Stomach smooth muscle (tissue), 2 donors: ENCODE data around the gene HIF1A.
"Not testable (repeated sequence)": the region's sequence is repeated elsewhere in the genome, so short reads cannot be mapped to it uniquely, and the experiment has no call there.

ENCODE experiments used
- H3K27ac ChIP-seq: one replicate; pipeline ENCODE4 v1.7.0; 2013; ENCODE audit warnings: mild to moderate bottlenecking, low read length, inconsistent platforms
- H3K27me3 ChIP-seq, 2 donors: one replicate each; pipeline ENCODE4 v1.7.0; 2013; ENCODE audit warnings: low read length in 2 of 2; ENCODE audit not compliant: insufficient read depth in 2 of 2, control insufficient read depth in 1 of 2
- H3K36me3 ChIP-seq, 2 donors: one replicate each; pipeline ENCODE4 v1.7.0; 2013; ENCODE audit warnings: low read length in 2 of 2; ENCODE audit not compliant: control insufficient read depth in 2 of 2, insufficient read depth in 2 of 2
- H3K4me1 ChIP-seq: one replicate; pipeline ENCODE4 v1.7.0; 2013; ENCODE audit warnings: low read length; ENCODE audit not compliant: control insufficient read depth, insufficient read depth
- H3K4me3 ChIP-seq, 2 donors: one replicate each; pipeline ENCODE4 v1.7.0; 2013; ENCODE audit warnings: low read length in 2 of 2
- H3K9ac ChIP-seq, 2 donors: one replicate each; pipeline ENCODE4 v1.7.0; 2013; ENCODE audit warnings: low read length in 2 of 2, mild to moderate bottlenecking in 1 of 2
- H3K9me3 ChIP-seq, 2 donors: one replicate each; pipeline ENCODE4 v1.7.0; 2013; ENCODE audit warnings: low read length in 2 of 2; ENCODE audit not compliant: control insufficient read depth in 2 of 2
- donor health status: healthy.
- donor health status: Pancreatic carcinoma.

HIF1A gene

GRCh38 chr14:61656341-61656740, 39.0 kb upstream of the HIF1A start:
- Histone ChIP-seq H3K4me3 (no peak overlapping the region), H3K27me3 (no peaks in the 10 kb centered on the region), H3K9me3 (no peaks in the 10 kb centered on the region), H3K9ac (no peak overlapping the region), H3K4me1 (no peaks in the 10 kb centered on the region), H3K27ac (no peak overlapping the region), H3K36me3 (no peaks in the 10 kb centered on the region)

- H3K27me3 ChIP-seq, H3K36me3 ChIP-seq, H3K4me1 ChIP-seq, H3K9ac ChIP-seq, H3K4me3 ChIP-seq, H3K9me3 ChIP-seq, H3K27ac ChIP-seq: not testable (repeated sequence)
These were observed 37.2 kb upstream of the HIF1A start for GRCh38 chr14:61658111-61658510.

DNA sequence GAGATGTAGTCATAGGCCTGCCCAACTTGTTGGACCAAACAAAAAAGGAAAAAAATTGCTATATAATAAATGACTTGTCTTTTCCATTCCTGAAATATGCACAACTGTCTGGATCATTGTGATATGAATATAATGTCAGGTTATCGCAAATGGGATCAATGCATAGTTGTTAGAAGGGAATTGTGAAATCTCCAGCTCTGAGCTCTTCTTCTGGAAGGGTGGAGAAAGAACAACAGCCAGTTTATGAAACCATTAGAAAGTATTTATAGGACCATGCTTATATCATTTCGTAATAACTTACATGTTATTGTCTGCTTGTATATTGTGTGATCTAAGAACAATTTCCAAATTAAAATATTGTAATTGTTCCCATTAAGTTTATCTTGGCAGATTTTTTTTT, 35.7 kb upstream of the HIF1A start:
- H3K36me3 ChIP-seq = no peaks in the 10 kb centered on the region
- no peaks in the 10 kb centered on the region for H3K27me3 ChIP-seq
- H3K4me3 ChIP-seq = no peak overlapping the region
- H3K4me1 ChIP-seq = no peaks in the 10 kb centered on the region
- no peaks in the 10 kb centered on the region for H3K9me3 ChIP-seq
- no peak overlapping the region for H3K27ac ChIP-seq
- no peak overlapping the region for H3K9ac ChIP-seq

GRCh38 chr14:61661471-61662400, 33.6 kb upstream of the HIF1A start:
- Histone ChIP-seq H3K4me3 (no peak overlapping the region), H3K27ac (no peak overlapping the region), H3K9ac (no peak overlapping the region), H3K4me1 (no peaks in the 10 kb centered on the region), H3K9me3 (no peaks in the 10 kb centered on the region), H3K27me3 (no peaks in the 10 kb centered on the region), H3K36me3 (no peaks in the 10 kb centered on the region)

DNA sequence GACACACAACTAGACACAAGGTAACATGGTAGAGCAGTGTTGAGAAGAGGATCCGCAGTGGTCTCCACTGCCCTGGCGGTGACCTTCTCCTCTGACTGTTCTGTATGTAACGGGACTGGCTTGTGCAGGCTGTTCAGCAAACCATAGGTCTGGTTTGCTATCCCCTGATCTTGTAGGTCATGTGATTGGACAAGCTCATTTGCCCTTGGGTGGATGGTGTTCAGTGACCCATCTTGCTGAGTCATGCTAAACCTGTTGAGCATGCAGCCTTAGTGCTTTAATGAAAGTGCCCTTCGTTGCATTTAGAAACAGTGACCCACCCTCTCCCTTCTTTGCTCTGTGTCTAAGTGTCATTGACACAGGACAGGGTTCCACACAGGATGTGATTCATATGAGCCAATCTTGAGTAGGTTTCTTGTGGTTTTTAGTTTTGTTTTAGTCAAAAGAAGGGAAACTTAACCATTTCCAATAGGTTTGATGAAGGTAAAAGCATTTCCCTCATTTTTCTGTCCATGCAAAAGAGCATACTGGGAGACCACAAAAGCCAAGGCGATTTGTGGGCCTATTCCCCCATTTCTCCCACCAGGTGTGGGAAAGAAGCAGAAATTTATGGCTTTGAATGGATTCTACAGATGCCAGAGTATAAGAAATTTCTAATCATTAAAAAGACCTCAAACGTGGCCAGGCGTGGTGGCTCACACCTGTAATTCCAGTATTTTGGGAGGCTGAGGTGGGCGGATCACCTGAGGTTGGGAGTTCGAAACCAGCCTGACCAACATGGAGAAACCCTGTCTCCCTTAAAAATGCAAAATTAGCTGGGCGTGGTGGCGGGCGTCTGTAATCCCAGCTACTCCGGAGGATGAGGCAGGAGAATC, 32.6 kb upstream of the HIF1A start:
- Histone ChIP-seq H3K4me1 (no peaks in the 10 kb centered on the region), H3K27ac (no peak overlapping the region), H3K9ac (no peak overlapping the region), H3K36me3 (no peaks in the 10 kb centered on the region), H3K27me3 (no peaks in the 10 kb centered on the region), H3K4me3 (no peak overlapping the region), H3K9me3 (no peaks in the 10 kb centered on the region)

DNA sequence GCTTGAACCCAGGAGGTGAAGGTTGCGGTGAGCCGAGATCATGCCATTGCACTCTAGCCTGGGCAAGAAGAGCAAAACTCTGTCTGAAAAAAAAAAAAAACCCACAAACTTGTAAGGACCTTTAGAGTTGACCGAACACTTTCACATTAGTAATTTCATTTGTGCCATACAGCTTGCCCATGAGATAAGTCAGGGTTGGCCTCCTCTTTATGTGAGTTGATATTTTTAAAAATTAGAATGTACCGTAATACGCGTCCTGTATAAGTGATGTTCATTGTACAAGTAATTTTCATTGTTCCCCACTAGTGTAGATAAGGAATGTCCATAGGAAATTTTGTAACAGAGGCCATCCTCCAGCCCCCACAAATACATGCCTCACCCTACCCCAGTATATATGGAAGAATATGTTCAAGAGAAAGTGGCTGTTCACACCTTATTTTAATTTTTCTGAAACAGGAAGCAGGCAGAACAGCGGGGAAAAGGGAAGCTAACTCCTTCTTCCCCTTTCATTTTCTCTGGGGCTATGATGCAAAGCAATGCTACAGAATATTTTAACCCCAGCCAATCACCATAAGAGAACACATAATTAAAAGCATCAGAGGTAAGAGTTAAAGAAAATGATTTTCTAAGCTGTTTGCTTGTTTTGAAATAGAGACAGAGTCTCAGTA, 31.9 kb upstream of the HIF1A start:
- Histone ChIP-seq H3K27me3 (no peaks in the 10 kb centered on the region), H3K9me3 (no peaks in the 10 kb centered on the region), H3K4me3 (no peak overlapping the region), H3K36me3 (no peaks in the 10 kb centered on the region), H3K9ac (no peak overlapping the region), H3K4me1 (no peaks in the 10 kb centered on the region), H3K27ac (no peak overlapping the region)

DNA sequence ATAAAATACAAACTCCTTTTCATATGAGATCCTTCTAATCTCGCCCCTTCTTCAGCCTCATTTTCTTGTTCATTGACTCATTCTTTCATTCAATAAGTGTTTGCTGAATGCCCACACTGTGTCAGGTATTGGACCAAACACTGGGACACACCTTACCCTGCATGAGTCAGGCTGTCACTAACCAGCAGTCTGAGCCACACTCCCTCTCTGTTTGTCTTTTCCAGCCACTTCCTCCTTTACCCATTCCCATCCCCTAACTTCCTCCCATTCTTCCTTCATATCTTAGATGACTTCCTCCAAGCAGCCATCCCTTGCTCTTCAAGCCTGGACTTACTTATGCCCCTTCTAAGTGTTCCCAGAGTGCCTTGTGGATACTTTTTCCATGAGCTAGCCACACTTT, 27.0 kb upstream of the HIF1A start:
- no peaks in the 10 kb centered on the region for H3K27me3 ChIP-seq
- H3K36me3 ChIP-seq = no peaks in the 10 kb centered on the region
- H3K4me3 ChIP-seq = no peak overlapping the region
- H3K4me1 ChIP-seq = no peaks in the 10 kb centered on the region
- H3K27ac ChIP-seq = no peak overlapping the region
- H3K9me3 ChIP-seq = no peaks in the 10 kb centered on the region
- H3K9ac ChIP-seq = no peak overlapping the region

DNA sequence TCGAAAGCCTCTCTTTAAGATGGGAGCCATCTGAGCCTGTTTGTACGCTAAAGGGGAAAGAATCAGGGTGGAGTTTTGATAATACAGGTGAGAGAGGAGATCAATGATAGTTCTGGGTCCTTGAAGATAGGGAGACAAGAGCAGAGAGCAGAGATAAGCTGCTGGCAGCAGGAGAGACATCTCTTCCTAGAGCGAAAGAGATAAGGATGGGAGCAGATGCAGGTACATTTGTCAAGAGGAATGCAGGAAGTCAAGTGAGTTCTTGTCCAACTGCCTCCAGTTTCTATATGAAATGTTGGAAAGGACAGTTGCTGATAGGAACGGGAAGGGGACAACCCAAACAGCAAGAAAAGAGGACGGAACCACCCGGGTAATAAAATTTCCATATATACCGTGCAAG, 24.7 kb upstream of the HIF1A start:
- Histone ChIP-seq H3K27me3 (no peaks in the 10 kb centered on the region), H3K27ac (no peak overlapping the region), H3K36me3 (no peaks in the 10 kb centered on the region), H3K9me3 (no peaks in the 10 kb centered on the region), H3K9ac (no peak overlapping the region), H3K4me1 (no peaks in the 10 kb centered on the region), H3K4me3 (no peak overlapping the region)

GRCh38 chr14:61671082-61671481, 24.2 kb upstream of the HIF1A start:
- Histone ChIP-seq H3K27me3 (no peaks in the 10 kb centered on the region), H3K36me3 (no peaks in the 10 kb centered on the region), H3K9ac (no peak overlapping the region), H3K4me3 (no peak overlapping the region), H3K4me1 (no peaks in the 10 kb centered on the region), H3K27ac (no peak overlapping the region), H3K9me3 (no peaks in the 10 kb centered on the region)

DNA sequence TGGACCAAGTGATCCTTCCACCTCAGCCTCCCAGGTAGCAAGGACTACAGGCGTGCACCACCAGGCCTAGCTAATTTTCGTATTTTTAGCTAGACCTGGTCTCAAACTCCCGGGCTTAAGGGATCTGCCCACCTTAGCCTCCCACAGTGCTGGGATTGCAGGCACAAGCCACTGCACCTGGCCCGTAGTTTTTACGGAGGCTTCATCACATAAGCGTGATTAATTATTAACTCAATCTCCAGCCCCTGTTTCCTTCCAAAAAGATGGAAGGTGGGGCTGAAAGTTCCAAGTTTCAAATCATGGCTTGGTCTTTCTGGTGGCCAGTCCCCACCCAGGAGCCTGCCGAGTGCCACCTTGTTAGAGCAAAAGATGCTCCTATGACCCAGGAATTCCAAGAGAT, 22.5 kb upstream of the HIF1A start:
- H3K4me1 ChIP-seq = no peaks in the 10 kb centered on the region
- no peaks in the 10 kb centered on the region for H3K36me3 ChIP-seq
- no peaks in the 10 kb centered on the region for H3K27me3 ChIP-seq
- H3K9me3 ChIP-seq = no peaks in the 10 kb centered on the region
- H3K4me3 ChIP-seq = no peak overlapping the region
- H3K27ac ChIP-seq = no peak overlapping the region
- H3K9ac ChIP-seq = no peak overlapping the region
